IPS-18a (cell line): ENCODE data around the gene AKT1S1.

Experiments used
- H3K27ac ChIP-seq: one replicate; pipeline ENCODE4 v1.5.1; 2013; ENCODE audit warnings: low read length
- H3K27me3 ChIP-seq: one replicate; pipeline ENCODE4 v1.6.1; 2013; ENCODE audit warnings: mild to moderate bottlenecking, low read length; ENCODE audit not compliant: control insufficient read depth, insufficient read depth
- H3K36me3 ChIP-seq: one replicate; pipeline ENCODE4 v1.6.1; 2013; ENCODE audit warnings: low read depth, low read length; ENCODE audit not compliant: control insufficient read depth
- H3K4me1 ChIP-seq: one replicate; pipeline ENCODE4 v1.6.1; 2013; ENCODE audit warnings: low read depth, low read length; ENCODE audit not compliant: control insufficient read depth
- H3K4me3 ChIP-seq: one replicate; pipeline ENCODE4 v1.5.1; 2013; ENCODE audit warnings: low read length
- H3K9ac ChIP-seq: one replicate; pipeline ENCODE4 v1.6.1; 2013; ENCODE audit warnings: mild to moderate bottlenecking, low read length, moderate library complexity
- H3K9me3 ChIP-seq: one replicate; pipeline ENCODE4 v1.6.1; 2013; ENCODE audit warnings: low read depth, low read length; ENCODE audit not compliant: control insufficient read depth

AKT1S1 gene

DNA sequence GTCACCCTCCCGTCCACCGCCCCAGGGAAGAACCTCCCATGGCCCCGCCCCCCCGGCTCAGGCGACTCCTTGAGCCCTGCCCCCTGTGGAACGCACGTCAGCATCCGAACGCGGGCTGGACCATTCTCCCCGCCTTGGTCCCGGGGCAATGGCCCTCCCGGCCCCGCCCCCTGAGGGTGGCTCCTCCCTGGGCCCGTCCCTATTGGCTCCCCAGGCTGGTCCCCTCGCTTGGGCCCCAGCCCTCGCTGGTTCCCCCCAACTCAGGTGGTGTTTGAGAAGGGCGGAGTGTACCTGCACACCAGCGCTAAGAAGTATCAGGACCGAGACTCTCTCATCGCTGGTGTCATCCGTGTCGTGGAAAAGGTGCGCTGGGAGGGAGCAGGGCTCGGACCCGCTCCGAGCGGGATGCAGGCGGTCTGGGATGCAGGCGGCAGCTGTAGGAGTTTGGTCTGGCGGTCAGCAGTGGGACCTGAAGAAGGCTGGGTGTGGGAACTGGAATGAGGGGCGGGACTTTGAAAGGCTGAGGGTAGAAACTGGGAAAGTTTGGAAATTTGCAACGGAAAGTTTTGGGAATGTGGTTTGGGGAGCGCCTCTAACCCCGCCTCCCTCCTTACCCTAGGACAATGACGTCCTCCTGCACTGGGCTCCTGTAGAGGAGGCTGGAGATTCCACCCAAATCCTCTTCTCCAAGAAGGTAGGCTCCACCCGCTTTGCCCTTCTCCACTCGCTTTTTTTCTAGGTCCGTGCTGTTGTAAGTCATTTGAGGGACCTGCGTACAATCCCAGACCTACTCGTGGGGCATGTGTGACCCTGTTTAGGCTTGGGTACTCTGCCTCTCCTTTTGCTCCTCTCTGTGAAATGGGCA is 956 bp upstream of the AKT1S1 start:
- peak overlapping the region; percentile 80 for H3K9ac ChIP-seq
- peaks cover 4% of the 10 kb centered on the region for H3K4me1 ChIP-seq
- H3K36me3 ChIP-seq = peaks cover 39% of the 10 kb centered on the region

DNA sequence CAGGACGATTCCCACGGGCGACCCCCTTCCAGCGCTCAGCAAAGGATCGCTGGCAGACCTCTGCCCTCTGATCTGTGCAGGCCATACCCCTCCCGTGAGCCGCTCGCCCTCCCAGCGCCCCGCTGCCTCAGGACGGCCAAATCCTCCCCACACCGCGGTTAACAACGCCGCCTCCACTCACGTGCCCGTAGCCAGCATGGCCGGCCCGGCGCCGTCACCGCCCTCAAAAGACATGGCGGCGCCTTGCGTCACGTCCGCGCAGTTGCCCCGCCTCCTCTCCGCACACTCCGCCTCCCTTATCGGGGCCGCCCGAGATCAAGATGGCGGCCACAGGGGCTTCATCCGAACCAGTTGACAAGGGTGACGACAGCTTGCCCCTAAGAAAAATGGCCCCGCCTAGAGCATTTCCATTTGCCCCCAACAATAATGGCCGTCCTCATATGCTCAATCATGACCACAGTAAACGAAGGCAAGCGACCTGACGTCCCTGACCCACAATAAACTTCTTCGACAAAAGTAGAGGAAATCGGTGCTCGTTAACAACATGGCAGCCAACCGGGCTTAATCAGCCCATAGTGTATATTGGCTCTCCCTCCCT is 634 bp downstream of the AKT1S1 start:
- no peaks in the 10 kb centered on the region for H3K9me3 ChIP-seq
- peaks cover 23% of the 10 kb centered on the region for H3K36me3 ChIP-seq
- H3K4me1 ChIP-seq = peaks cover 4% of the 10 kb centered on the region
- peak overlapping the region; percentile 93 for H3K4me3 ChIP-seq
- H3K27ac ChIP-seq = peak overlapping the region; percentile 96
- no peaks in the 10 kb centered on the region for H3K27me3 ChIP-seq
- H3K9ac ChIP-seq = peak overlapping the region; percentile 82

More for the DNA sequence above, 956 bp upstream of the AKT1S1 start:
- peak overlapping the region; percentile 93 for H3K4me3 ChIP-seq
- peak overlapping the region; percentile 87 for H3K27ac ChIP-seq
- no peaks in the 10 kb centered on the region for H3K9me3 ChIP-seq
- no peaks in the 10 kb centered on the region for H3K27me3 ChIP-seq

DNA sequence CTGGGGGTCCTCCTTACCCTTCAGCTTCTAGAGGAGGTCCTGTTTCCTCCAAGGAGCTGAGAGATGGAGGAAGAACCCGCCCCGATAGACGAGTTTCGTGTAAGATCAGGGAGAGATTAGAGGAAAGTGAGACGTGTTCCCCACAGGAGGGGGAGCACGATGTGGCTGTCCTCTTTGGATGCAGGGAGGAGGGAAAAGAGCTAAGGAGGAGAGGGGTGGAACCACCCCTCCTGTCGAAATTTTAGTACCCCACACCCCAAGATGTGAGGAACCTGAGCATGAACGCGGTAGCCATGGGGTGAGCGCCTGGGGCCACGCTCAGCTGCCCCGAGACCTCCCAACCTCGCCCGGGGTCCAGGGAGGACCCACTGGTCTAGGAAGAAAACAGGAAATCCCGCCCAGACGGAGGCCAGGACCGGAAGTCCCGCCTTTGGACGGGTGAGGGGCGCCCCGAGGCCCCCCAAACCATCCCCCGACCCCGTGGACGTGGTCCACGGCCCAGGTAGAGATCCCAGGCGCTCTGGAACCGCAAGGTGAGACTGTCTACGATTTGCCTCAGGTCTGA is 1.2 kb downstream of the AKT1S1 start:
- Histone ChIP-seq H3K9me3 (no peaks in the 10 kb centered on the region), H3K27me3 (no peaks in the 10 kb centered on the region), H3K36me3 (peaks cover 18% of the 10 kb centered on the region), H3K4me1 (peaks cover 4% of the 10 kb centered on the region), H3K9ac (peak overlapping the region; percentile 82), H3K27ac (peak overlapping the region; percentile 87), H3K4me3 (peak overlapping the region; percentile 93)

DNA sequence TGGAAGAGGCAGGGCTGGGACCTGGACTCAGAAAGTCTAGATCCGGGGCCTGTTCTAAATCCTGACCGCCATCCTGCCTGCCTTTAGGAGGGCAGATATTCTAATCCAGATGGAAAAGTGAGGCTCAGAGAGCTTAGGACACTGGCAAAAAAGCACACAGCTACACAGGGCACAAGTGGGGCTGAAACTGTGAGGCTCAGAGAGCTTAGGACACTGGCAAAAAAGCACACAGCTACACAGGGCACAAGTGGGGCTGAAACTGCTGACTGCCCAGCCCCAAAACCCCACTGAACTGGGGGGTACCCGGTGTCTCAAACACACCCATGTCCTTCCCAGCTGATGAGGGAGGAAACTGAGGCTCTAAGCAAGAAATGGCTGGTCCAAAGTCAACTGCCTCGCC is 2.0 kb downstream of the AKT1S1 start:
- peaks cover 6% of the 10 kb centered on the region for H3K4me1 ChIP-seq
- peak overlapping the region; percentile 82 for H3K9ac ChIP-seq
- peak overlapping the region; percentile 93 for H3K4me3 ChIP-seq
- H3K27me3 ChIP-seq = no peaks in the 10 kb centered on the region
- H3K36me3 ChIP-seq = peaks cover 10% of the 10 kb centered on the region
- no peaks in the 10 kb centered on the region for H3K9me3 ChIP-seq
- H3K27ac ChIP-seq = no peak overlapping the region

DNA sequence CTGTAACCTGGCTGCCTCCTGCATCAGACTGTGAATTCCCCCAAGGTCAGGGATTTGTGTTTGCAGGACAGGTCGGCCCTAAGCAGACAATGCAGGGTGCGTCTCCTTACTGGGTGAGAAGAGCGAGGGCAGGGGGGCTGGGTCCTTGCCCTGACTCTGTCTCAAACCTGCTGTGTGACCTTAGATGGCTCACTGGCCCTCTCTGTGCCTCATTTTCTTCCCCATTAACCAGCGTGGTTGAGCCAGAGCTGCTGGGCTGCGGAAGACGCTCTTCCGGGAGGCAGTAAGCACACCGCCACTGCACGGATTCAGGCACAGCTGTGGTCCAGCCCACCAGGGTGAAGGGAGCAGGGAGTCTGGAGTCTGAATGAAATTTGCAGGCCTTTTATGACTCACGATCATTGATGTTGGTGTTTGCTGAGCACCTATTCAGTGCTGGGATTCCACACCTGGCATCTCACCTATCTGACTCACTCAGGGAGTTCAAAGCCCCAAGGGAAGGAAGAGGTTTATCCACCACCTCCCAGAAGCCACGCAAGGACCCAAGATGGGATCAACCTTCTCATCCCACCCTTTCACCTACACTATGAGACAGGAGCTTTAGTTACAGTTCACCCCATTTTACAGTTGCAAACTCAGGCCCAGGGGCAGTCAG is 2.5 kb downstream of the AKT1S1 start:
- Histone ChIP-seq H3K36me3 (peaks cover 8% of the 10 kb centered on the region), H3K4me3 (no peak overlapping the region), H3K27me3 (no peaks in the 10 kb centered on the region), H3K4me1 (peaks cover 7% of the 10 kb centered on the region), H3K27ac (no peak overlapping the region), H3K9me3 (no peaks in the 10 kb centered on the region), H3K9ac (no peak overlapping the region)

DNA sequence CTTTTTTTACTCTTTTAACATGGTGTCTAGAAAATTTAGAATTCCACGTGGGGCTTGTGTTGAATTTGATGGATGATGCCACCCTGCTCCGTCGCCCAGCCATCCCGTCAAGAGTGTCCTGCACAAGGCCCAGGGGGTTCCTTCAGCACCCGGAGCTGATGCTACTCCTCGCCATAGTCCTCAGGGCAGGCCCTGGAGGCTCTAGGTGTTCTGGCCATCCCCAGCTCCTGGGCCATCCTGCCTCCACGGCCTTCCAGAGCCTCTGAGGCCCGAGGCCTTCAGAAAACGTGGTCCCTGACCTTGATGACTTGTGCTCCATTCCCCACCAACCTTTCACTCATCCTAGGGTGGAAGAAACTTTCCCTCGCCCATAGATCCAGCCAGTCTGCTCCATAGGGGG is 3.3 kb downstream of the AKT1S1 start:
- Histone ChIP-seq H3K27ac (no peak overlapping the region), H3K9me3 (no peaks in the 10 kb centered on the region), H3K4me1 (peaks cover 7% of the 10 kb centered on the region), H3K27me3 (no peaks in the 10 kb centered on the region), H3K9ac (no peak overlapping the region), H3K4me3 (no peak overlapping the region), H3K36me3 (peaks cover 4% of the 10 kb centered on the region)

DNA sequence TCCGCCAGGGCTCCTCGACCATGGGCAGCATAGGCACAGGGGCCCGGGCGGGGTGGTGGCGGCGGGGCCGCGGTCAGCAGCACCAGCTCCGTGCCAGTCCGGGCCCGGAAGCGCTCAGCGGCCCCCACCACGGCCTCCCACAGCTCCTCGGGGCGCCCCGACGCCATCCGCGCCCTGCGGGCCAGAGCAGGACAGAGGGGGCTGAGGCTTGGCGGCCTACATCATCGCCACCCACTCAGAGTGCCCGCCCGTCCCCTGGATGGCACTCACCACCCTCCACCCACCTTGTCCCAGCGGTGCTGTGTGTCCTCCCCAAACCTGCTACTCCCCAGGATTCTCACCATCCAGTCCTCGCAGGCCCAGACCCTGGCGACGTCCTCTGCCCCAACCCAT is 4.0 kb downstream of the AKT1S1 start:
- H3K27ac ChIP-seq = no peak overlapping the region
- H3K36me3 ChIP-seq = peaks cover 4% of the 10 kb centered on the region
- no peaks in the 10 kb centered on the region for H3K9me3 ChIP-seq
- no peaks in the 10 kb centered on the region for H3K27me3 ChIP-seq
- H3K4me3 ChIP-seq = no peak overlapping the region
- H3K9ac ChIP-seq = no peak overlapping the region
- H3K4me1 ChIP-seq = peaks cover 3% of the 10 kb centered on the region

DNA sequence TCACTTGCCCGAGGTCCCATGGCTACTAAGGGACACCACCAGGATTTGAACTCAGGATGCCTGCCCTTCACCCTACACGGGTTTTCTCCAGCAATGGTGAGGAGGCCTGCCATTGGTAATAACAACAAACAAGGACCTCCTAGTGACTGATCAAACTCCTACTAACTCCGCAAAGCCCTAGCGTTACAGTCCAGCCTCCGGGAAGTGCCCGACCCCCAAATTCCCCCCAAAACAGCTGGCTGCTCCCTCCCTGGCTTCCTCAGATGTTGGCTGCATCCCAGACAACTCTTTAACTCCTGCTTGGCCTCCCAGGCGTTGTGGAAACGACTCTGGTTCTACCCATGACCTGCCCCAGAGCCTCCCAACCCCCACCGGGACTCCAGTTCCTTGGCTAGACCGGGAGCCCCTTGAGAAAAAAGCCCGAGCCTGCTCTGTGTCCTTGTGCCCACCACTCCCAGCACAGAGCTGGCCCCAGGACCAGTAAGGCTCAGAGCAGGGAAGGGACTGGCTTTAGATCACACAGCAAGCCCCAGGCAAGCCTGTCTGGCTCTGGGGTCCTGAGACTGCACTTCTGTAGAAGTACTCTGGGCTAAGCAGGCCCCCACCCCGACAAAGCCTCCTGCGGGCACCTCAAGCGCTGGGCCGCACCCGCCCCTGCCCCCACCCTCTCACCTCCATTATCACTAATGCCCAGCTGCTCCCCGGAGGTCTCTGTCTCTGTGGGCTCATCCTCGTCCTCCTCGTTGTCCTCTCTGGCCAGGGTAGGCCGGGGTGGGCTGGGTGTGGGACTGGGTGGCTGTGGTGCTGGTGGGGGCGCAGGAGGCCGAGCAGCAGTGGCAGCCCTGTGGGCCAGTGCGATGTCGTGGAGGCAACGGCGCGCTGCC is 4.7 kb downstream of the AKT1S1 start:
- H3K9me3 ChIP-seq = no peaks in the 10 kb centered on the region
- peaks cover 4% of the 10 kb centered on the region for H3K36me3 ChIP-seq
- no peaks in the 10 kb centered on the region for H3K27me3 ChIP-seq
- H3K4me1 ChIP-seq = peaks cover 3% of the 10 kb centered on the region
- H3K9ac ChIP-seq = no peak overlapping the region
- H3K4me3 ChIP-seq = no peak overlapping the region
- H3K27ac ChIP-seq = no peak overlapping the region

DNA sequence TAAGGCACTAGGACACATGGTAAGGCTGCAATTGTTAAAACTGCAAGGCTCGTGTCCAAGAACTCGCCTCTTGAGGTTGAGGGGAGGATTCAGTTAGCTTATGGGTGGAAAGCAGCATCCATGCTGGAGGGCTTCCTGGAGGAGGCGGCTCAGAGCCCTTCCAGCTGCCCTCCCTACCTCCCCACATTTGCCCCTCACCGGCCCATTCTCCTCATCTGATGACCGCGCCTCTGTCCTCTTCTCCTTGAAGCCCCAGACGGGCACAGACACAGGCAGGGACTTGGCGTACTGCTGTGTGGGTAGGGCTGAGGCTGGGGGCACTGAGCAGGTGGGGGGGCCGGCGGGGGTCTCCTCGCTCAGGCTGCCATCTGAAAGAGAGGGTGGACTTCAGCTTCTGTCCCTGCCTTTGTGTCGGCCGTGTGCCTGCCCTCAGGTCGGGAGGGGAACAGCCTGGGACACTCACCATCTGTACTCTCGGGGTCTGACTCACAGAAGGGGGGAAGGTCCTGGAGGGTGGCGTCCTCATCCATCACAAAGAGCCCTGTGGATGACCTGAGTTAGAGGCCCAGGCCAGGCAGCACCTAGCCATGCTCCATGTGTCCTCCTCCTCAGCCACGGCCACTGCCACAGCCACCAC is 5.7 kb downstream of the AKT1S1 start:
- H3K4me1 ChIP-seq = peaks cover 6% of the 10 kb centered on the region
- H3K27me3 ChIP-seq = no peaks in the 10 kb centered on the region
- no peak overlapping the region for H3K9ac ChIP-seq
- H3K4me3 ChIP-seq = no peak overlapping the region
- H3K9me3 ChIP-seq = no peaks in the 10 kb centered on the region
- H3K27ac ChIP-seq = no peak overlapping the region
- peaks cover 4% of the 10 kb centered on the region for H3K36me3 ChIP-seq

DNA sequence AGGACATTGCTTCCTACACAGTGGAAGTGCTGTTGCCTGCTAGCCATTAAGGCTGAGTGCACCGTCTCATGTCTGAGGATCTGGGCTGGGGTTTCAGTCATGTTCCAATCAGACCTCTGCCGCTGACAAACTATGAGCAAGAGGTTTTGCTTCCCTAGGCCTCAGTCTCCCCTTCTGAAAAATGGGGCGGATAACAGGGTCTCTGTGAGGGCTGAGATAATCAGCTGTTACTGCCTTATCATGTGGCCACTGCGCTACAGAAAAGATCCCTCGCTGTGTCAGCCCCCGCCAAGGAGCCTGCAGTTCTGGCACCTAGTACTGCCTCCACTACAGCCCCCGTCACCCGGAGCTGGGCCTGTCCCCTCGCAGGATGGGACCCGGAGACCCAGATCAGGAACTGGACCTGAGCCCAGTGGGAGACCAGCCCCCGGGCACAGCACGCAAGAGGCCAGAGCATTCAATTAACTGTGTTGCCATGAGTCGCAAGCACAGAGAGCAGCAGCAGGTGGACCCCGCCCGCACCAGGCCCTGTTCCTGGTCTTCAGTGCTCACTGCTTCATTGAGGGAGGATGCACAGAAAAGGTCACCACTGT is 6.8 kb downstream of the AKT1S1 start:
- Histone ChIP-seq H3K36me3 (peaks cover 4% of the 10 kb centered on the region), H3K4me1 (peaks cover 10% of the 10 kb centered on the region), H3K27me3 (no peaks in the 10 kb centered on the region), H3K4me3 (peak overlapping the region; percentile 68), H3K27ac (peak overlapping the region; percentile 41), H3K9me3 (no peaks in the 10 kb centered on the region), H3K9ac (peak overlapping the region; percentile 67)
